Natural killer cell treated with Interleukin-12 subunit alpha and Interleukin-12 subunit beta and Interleukin-15 and Interleukin-18, amount 100 ng/mL, for 72 hours (primary cell): ENCODE measurements around the gene SHCBP1L. TPM values are rescaled to one million over a fixed set of nuclear protein-coding genes. Genes with fewer than 3 reads are reported as not detected.
"Not testable (repeated sequence)": the region's sequence is repeated elsewhere in the genome, so short reads cannot be mapped to it uniquely, and the experiment has no call there.

Experiments used
- ATAC-seq, 2 donors: fragments of 150-1000 bp; cut with Tn5 transposase in 1 of 2; sonication (Bioruptor Pico), chemical (Tn5 transposase) in 1 of 2; 2 replicates each; pipeline ENCODE4 v1.10.0; 2021
- DNase-seq: peaks from one replicate; pipeline ENCODE4 v3.0.0; 2022; ENCODE audit warnings: low spot score
- H3K27ac Mint-ChIP-seq, 2 donors: 1 replicate in 1 of 2; 2 replicates in 1 of 2; pipeline ENCODE4 v1.8.0; 2022; ENCODE audit warnings: mixed read lengths in 2 of 2, mild to moderate bottlenecking in 1 of 2, moderate library complexity in 1 of 2
- H3K27me3 Mint-ChIP-seq, 2 donors: 1 replicate in 1 of 2; 2 replicates in 1 of 2; pipeline ENCODE4 v1.8.0; 2022; ENCODE audit warnings: mixed read lengths in 2 of 2
- H3K36me3 Mint-ChIP-seq: one replicate; pipeline ENCODE4 v1.8.0; 2022; ENCODE audit warnings: mixed read lengths
- H3K4me1 Mint-ChIP-seq, 2 donors: 1 replicate in 1 of 2; 2 replicates in 1 of 2; pipeline ENCODE4 v1.8.0; 2022; ENCODE audit warnings: low read depth in 2 of 2, mixed read lengths in 2 of 2, mild to moderate bottlenecking in 1 of 2
- H3K4me3 Mint-ChIP-seq: one replicate; pipeline ENCODE4 v1.8.0; 2022; ENCODE audit warnings: mixed read lengths
- H3K9me3 Mint-ChIP-seq: 2 replicates; pipeline ENCODE4 v1.8.0; 2022; ENCODE audit warnings: mixed read lengths
- total RNA-seq, 2 donors: library from RNA; stranded (reverse); gene quantifications; one replicate each; pipeline ENCODE4 v1.2.3, GENCODE V29; 2022

The SHCBP1L gene
- total RNA-seq, 2 donors from 2014 or later: not detected

GRCh38 chr1:182955596-182956588, 2.9 kb upstream of the SHCBP1L start:
- H3K4me3 Mint-ChIP-seq: no peak overlapping the region
- H3K27me3 Mint-ChIP-seq: peaks cover 8 to 24% of the 10 kb centered on the region in 2 donors
- no peak overlapping the region for H3K27ac Mint-ChIP-seq
- H3K4me1 Mint-ChIP-seq: no peaks in the 10 kb centered on the region
- DNase-seq (no peak), ATAC-seq (peak; percentile 49 to 55)
- peaks cover 3% of the 10 kb centered on the region for H3K9me3 Mint-ChIP-seq
- no peaks in the 10 kb centered on the region for H3K36me3 Mint-ChIP-seq

GRCh38 chr1:182953826-182954225, 860 bp upstream of the SHCBP1L start:
- Mint-ChIP-seq H3K36me3 (no peaks in the 10 kb centered on the region), H3K4me1 (no peaks in the 10 kb centered on the region), H3K9me3 (peaks cover 3% of the 10 kb centered on the region), H3K27me3 (peaks cover 8 to 17% of the 10 kb centered on the region in 2 donors), H3K4me3 (no peak overlapping the region), H3K27ac (no peak overlapping the region)
- DNase-seq (no peak), ATAC-seq (no peak)

DNA sequence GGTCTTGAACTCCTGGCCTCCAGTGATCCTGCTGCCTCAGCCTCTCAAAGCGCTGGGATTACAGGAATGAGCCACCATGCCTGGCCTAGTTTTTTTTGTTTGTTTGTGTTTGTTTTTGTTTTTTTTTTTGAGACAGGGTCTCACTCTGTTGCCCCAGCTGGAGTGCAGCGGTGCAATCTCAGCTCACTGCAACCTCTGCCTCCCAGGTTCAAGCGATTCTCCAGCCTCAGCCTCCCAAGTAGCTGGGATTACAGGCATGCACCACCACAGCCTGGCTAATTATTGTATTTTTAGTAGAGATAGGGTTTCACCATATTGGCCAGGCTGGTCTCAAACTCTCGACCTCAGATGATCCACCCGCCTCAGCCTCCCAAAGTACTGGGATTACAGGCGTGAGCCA, 9.6 kb downstream of the SHCBP1L start:
- ATAC-seq, H3K4me3 Mint-ChIP-seq, H3K36me3 Mint-ChIP-seq, DNase-seq, H3K27ac Mint-ChIP-seq, H3K4me1 Mint-ChIP-seq, H3K9me3 Mint-ChIP-seq: not testable (repeated sequence)
- H3K27me3 Mint-ChIP-seq: peaks cover 27 to 36% of the 10 kb centered on the region in 2 donors

GRCh38 chr1:182942145-182942544, 10.8 kb downstream of the SHCBP1L start:
- not testable (repeated sequence) for H3K36me3 Mint-ChIP-seq, H3K4me3 Mint-ChIP-seq

DNA sequence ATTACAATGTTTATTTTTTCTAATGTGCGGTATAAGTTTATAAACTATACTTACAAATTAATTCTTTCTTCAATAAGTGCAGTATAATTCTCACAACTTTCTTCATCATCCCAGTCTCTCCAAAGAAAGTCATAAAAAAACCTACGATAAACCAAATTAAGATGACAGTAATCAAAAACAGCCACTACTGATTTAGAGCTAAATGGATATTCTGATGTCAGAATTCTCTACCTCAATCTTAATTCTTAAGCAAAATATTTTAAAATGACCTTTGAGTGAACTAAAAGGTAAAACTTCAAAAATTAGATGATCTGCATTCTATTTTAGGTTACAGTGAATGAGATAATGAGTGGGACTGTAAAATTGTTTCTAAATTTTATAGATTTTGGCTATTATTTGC, 13.6 kb downstream of the SHCBP1L start:
- no peak for DNase-seq
- ATAC-seq: no peak
- H3K9me3 Mint-ChIP-seq: peaks cover 2% of the 10 kb centered on the region
- peaks cover 28 to 49% of the 10 kb centered on the region in 2 donors for H3K27me3 Mint-ChIP-seq
- no peaks in the 10 kb centered on the region for H3K4me1 Mint-ChIP-seq
- H3K4me3 Mint-ChIP-seq: no peak overlapping the region
- peaks cover 9% of the 10 kb centered on the region for H3K36me3 Mint-ChIP-seq
- no peak overlapping the region for H3K27ac Mint-ChIP-seq

More at GRCh38 chr1:182942145-182942544, 10.8 kb downstream of the SHCBP1L start:
- peaks cover 32 to 48% of the 10 kb centered on the region in 2 donors for H3K27me3 Mint-ChIP-seq
- not testable (repeated sequence) for DNase-seq, ATAC-seq, H3K4me1 Mint-ChIP-seq, H3K9me3 Mint-ChIP-seq, H3K27ac Mint-ChIP-seq

DNA sequence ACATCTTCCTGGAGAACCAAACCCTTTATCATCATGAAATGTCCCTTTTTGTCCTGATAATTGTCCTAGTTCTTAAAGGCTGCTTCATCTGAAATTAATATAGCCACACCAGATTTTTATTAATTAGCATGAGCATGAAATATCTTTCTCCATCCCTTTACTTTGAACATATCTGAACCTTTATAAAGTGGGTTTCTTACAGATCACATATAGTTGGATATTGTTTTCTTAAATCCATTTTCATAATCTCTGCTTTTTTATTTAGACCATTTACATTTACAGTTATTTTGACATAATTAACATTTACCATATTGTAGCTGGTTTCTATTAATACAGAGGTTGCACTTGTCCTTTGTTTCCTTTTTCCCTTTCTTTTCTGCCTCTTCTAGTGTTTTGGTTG, 17.2 kb downstream of the SHCBP1L start:
- Mint-ChIP-seq H3K9me3 (peaks cover 2% of the 10 kb centered on the region), H3K36me3 (peaks cover 9% of the 10 kb centered on the region)

DNA sequence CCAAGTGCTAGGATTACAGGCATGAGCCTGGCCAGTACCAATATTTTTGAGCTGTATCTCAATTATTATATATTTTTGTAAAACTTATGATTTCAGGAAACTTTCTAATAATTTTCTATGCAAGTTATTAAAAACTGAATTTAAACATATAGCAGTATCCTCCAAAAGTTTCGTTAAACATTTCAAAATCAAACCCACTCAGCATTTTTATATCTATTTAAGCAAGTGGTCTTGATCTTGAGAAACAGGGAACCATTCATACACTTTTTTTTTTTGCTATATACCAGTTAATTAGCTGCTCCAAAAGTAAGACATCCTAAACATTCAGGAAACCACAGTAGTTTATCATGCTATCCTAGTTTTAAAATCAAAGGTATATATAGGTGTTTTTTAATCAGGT, 22.0 kb downstream of the SHCBP1L start:
- H3K9me3 Mint-ChIP-seq: peaks cover 2% of the 10 kb centered on the region
- peaks cover 21 to 34% of the 10 kb centered on the region in 2 donors for H3K27me3 Mint-ChIP-seq
- H3K27ac Mint-ChIP-seq: no peak overlapping the region
- H3K36me3 Mint-ChIP-seq: no peaks in the 10 kb centered on the region
- no peaks in the 10 kb centered on the region for H3K4me1 Mint-ChIP-seq
- DNase-seq (no peak), ATAC-seq (no peak)
- no peak overlapping the region for H3K4me3 Mint-ChIP-seq

More for the DNA sequence above, 17.2 kb downstream of the SHCBP1L start:
- no peak overlapping the region for H3K27ac Mint-ChIP-seq
- H3K4me3 Mint-ChIP-seq: no peak overlapping the region
- H3K27me3 Mint-ChIP-seq: peaks cover 26 to 47% of the 10 kb centered on the region in 2 donors
- ATAC-seq: no peak
- H3K4me1 Mint-ChIP-seq: no peaks in the 10 kb centered on the region
- DNase-seq: no peak

DNA sequence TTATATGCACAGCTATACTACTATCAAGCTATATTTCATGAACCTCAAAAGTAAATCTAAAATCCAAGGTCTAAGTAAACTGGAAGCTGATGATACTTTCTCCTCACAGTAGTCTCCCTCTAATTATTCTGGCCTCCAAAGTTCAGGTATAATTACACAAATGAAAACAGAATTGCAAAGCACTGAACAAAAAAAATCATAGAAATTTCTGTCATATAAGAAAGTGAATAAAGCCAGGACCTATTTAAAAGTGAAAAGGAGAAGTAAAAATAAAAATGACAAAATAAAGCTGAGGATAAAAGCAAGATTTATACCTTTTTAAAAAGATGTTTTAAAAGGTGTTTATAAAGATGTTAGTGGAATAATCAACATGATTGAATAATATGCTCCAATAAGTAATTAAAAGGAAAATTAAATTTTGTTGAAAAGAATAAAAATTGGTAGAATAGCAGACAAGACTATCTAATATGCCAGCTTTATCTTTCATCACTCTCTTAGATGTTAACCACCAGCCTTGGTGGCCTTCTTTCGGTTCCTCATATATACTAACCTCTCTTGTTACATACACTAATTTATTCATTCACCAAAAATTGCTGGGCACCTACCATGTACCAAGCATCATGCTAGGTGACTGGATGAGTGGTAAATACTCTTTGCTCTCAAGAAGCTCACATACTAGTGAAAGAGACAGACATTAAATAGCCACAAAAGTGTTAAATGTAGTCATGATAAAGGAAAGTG, 25.1 kb downstream of the SHCBP1L start:
- Mint-ChIP-seq H3K27ac (no peak overlapping the region), H3K4me1 (no peaks in the 10 kb centered on the region), H3K4me3 (no peak overlapping the region), H3K9me3 (no peaks in the 10 kb centered on the region), H3K27me3 (peaks cover 19 to 34% of the 10 kb centered on the region in 2 donors), H3K36me3 (no peaks in the 10 kb centered on the region)
- no peak for DNase-seq
- ATAC-seq: no peak

DNA sequence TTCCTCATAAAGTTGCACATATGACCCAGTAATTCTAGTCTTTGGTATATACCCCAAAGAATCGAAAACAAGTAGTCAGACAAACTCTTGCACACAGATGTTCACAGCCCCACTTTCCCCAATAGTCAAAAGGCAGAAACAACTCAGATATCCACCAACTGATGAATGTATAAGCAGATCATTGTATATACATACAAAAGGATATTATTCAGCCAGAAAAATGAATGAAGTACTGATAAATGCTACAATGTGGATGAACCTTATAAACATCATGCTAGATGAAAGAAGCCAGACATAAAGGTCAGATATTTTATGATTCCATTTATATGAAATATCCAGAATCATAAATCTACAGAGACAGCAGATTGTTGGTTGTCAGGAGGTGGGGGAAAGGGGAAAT, 27.3 kb downstream of the SHCBP1L start:
- H3K4me1 Mint-ChIP-seq: no peaks in the 10 kb centered on the region
- H3K27ac Mint-ChIP-seq: no peak overlapping the region
- H3K9me3 Mint-ChIP-seq: no peaks in the 10 kb centered on the region
- no peaks in the 10 kb centered on the region for H3K36me3 Mint-ChIP-seq
- H3K4me3 Mint-ChIP-seq: no peak overlapping the region
- H3K27me3 Mint-ChIP-seq: peaks cover 23 to 41% of the 10 kb centered on the region in 2 donors
- no peak for ATAC-seq
- no peak for DNase-seq

DNA sequence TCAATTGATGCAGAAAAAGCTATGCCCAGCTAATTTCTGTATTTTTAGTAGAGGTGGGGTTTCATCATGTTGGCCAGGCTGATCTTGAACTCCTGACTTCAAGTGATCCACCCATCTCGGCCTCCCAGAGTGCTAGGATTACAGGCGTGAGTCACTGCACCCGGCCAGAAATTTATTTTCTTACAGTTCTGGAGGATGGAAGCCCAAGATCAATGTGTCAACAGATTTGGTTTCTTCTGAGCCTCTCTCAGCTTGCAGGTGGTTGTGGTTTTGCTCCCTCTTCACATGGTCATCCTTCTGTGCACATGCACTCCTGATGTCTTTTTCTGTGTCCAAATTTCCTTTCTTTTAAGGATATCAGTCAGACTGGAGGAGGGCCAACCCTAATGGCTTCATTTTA, 35.6 kb downstream of the SHCBP1L start:
- Mint-ChIP-seq H3K36me3 (no peaks in the 10 kb centered on the region), H3K9me3 (no peaks in the 10 kb centered on the region), H3K4me1 (no peaks in the 10 kb centered on the region), H3K27me3 (peaks cover 16 to 43% of the 10 kb centered on the region in 2 donors), H3K27ac (no peak overlapping the region), H3K4me3 (no peak overlapping the region)
- ATAC-seq (no peak), DNase-seq (no peak)

- ATAC-seq (no peak), DNase-seq (no peak)
- no peaks in the 10 kb centered on the region for H3K4me1 Mint-ChIP-seq
- no peaks in the 10 kb centered on the region for H3K36me3 Mint-ChIP-seq
- no peak overlapping the region for H3K27ac Mint-ChIP-seq
- peaks cover 14 to 43% of the 10 kb centered on the region in 2 donors for H3K27me3 Mint-ChIP-seq
- no peaks in the 10 kb centered on the region for H3K9me3 Mint-ChIP-seq
- no peak overlapping the region for H3K4me3 Mint-ChIP-seq
Measured at GRCh38 chr1:182913401-182913800, 39.6 kb downstream of the SHCBP1L start.

GRCh38 chr1:182910143-182910542, 42.8 kb downstream of the SHCBP1L start:
- Mint-ChIP-seq H3K36me3 (no peaks in the 10 kb centered on the region), H3K27me3 (peaks cover 9 to 18% of the 10 kb centered on the region in 2 donors), H3K4me1 (no peaks in the 10 kb centered on the region)

DNA sequence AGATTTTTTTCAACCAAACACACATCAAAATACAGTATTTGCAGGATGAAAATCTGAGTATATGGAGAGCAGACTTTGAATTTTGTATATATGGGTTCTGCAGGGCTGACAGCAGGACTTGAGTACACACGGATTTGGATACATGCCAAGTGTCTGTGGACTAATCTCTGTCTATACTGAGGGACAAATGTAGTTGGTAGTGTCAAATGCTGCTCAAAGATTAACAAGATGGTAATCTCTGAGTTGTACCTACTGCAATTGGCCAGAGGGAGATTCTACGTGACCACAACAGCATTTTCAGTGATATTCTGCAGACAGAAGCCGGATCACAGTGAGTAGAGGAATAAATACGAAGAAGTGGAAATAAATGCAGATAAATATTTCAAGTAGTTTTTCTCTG, 43.4 kb downstream of the SHCBP1L start:
- H3K27ac Mint-ChIP-seq: no peak overlapping the region
- no peak for ATAC-seq
- no peaks in the 10 kb centered on the region for H3K36me3 Mint-ChIP-seq
- peaks cover 9 to 18% of the 10 kb centered on the region in 2 donors for H3K27me3 Mint-ChIP-seq
- no peaks in the 10 kb centered on the region for H3K9me3 Mint-ChIP-seq
- no peaks in the 10 kb centered on the region for H3K4me1 Mint-ChIP-seq
- no peak for DNase-seq
- no peak overlapping the region for H3K4me3 Mint-ChIP-seq

More at GRCh38 chr1:182910143-182910542, 42.8 kb downstream of the SHCBP1L start:
- H3K4me3 Mint-ChIP-seq: no peak overlapping the region
- DNase-seq: no peak
- H3K9me3 Mint-ChIP-seq: no peaks in the 10 kb centered on the region
- no peak for ATAC-seq
- no peak overlapping the region for H3K27ac Mint-ChIP-seq

GRCh38 chr1:182905321-182905720, 47.6 kb downstream of the SHCBP1L start:
- no peak for DNase-seq
- no peaks in the 10 kb centered on the region for H3K4me1 Mint-ChIP-seq
- no peaks in the 10 kb centered on the region for H3K9me3 Mint-ChIP-seq
- no peaks in the 10 kb centered on the region for H3K36me3 Mint-ChIP-seq
- no peak overlapping the region for H3K4me3 Mint-ChIP-seq
- ATAC-seq: no peak
- H3K27me3 Mint-ChIP-seq: peaks cover 6 to 18% of the 10 kb centered on the region in 2 donors
- no peak overlapping the region for H3K27ac Mint-ChIP-seq
